Fibroblast of lung (primary cell): ENCODE measurements around the gene TMEFF2. TPM values are rescaled to one million over a fixed set of nuclear protein-coding genes. Genes with fewer than 3 reads are reported as not detected.
A peak's percentile ranks its signal among the peaks of the same experiment; 100 is the strongest.
"Not testable (repeated sequence)": the region's sequence is repeated elsewhere in the genome, so short reads cannot be mapped to it uniquely, and the experiment has no call there.

Source experiments
- DNase-seq, 2 donors: peaks; one replicate each; pipeline versions ENCODE4 v3.0.0 to v3.0.0-alpha.2; 2010; ENCODE audit warnings: low read depth in 2 of 2
- H2AFZ ChIP-seq: 2 replicates; pipeline ENCODE4 v1.5.1; 2012; ENCODE audit warnings: low read length, control low read depth, inconsistent platforms
- H3K27ac ChIP-seq: 2 replicates; pipeline ENCODE4 v1.5.1; 2011; ENCODE audit warnings: low read length, control low read depth; ENCODE audit not compliant: insufficient read depth
- H3K27me3 ChIP-seq: 2 replicates; pipeline ENCODE4 v1.5.1; 2011; ENCODE audit warnings: mild to moderate bottlenecking, low read length; ENCODE audit not compliant: control insufficient read depth, insufficient read depth
- H3K36me3 ChIP-seq: 2 replicates; pipeline ENCODE4 v1.5.1; 2011; ENCODE audit warnings: low read length; ENCODE audit not compliant: control insufficient read depth, insufficient read depth
- H3K4me1 ChIP-seq: 2 replicates; pipeline ENCODE4 v1.5.1; 2011; ENCODE audit warnings: low read length; ENCODE audit not compliant: control insufficient read depth, insufficient read depth; ENCODE audit errors: extremely low read depth
- H3K4me2 ChIP-seq: 2 replicates; pipeline ENCODE4 v1.5.1; 2011; ENCODE audit warnings: low read length, control low read depth; ENCODE audit not compliant: insufficient read depth; ENCODE audit errors: extremely low read depth
- H3K4me3 ChIP-seq, 4 experiments: fragments of 200-600 bp in 1 of 4; sonication (generic) in 1 of 4; replicated peaks in 1 of 4; 2 replicates each; pipeline ENCODE4 v1.5.1; 2011 to 2016; ENCODE audit warnings: low read length in 4 of 4, low read depth in 3 of 4, mild to moderate bottlenecking in 3 of 4, control low read depth in 2 of 4, inconsistent platforms in 1 of 4, mixed read lengths in 1 of 4; ENCODE audit not compliant: insufficient read depth in 1 of 4; ENCODE audit errors: control extremely low read depth in 1 of 4
- H3K79me2 ChIP-seq: 2 replicates; pipeline ENCODE4 v1.5.1; 2012; ENCODE audit warnings: mild to moderate bottlenecking, low read length, inconsistent platforms; ENCODE audit not compliant: control insufficient read depth, insufficient read depth
- H3K9ac ChIP-seq: 2 replicates; pipeline ENCODE4 v1.5.1; 2011; ENCODE audit warnings: mild to moderate bottlenecking, low read length, control low read depth; ENCODE audit not compliant: insufficient read depth
- H3K9me3 ChIP-seq: 2 replicates; pipeline ENCODE4 v1.5.1; 2012; ENCODE audit warnings: low read depth, low read length; ENCODE audit not compliant: control insufficient read depth, insufficient read depth
- H4K20me1 ChIP-seq: 2 replicates; pipeline ENCODE4 v1.5.1; 2011; ENCODE audit warnings: low read length; ENCODE audit not compliant: control insufficient read depth, insufficient read depth; ENCODE audit errors: extremely low read depth
- EZH2 ChIP-seq: IDR thresholded peaks from 2 replicates; pipeline ENCODE4 v1.5.1; 2012; ENCODE audit warnings: low read length, control low read depth, mild to moderate bottlenecking; ENCODE audit errors: missing control alignments
- polyA plus RNA-seq, 2 donors: library from polyadenylated mRNA; depleted of rRNA in 1 of 2; stranded (reverse) in 1 of 2; unstranded in 1 of 2; fragments of >200 nt; gene quantifications; 2 replicates each; pipeline ENCODE4 v1.2.1, GENCODE V29; 2011 to 2012; ENCODE audit warnings: missing spikeins in 1 of 2
- total RNA-seq: library from RNA; depleted of rRNA; stranded (reverse); fragments of >200 nt; gene quantifications from 2 replicates; pipeline ENCODE4 v1.2.1, GENCODE V29; 2014
- TF ChIP-seq, protein P1 (sequence below), 2 donors: IDR thresholded peaks in 1 of 2; conservative IDR thresholded peaks in 1 of 2; 1 replicate in 1 of 2; 2 replicates in 1 of 2; pipeline ENCODE4 v1.5.1; 2011 to 2012; ENCODE audit warnings: low read length in 2 of 2, control low read depth in 1 of 2, inconsistent platforms in 1 of 2, low read depth in 1 of 2, mild to moderate bottlenecking in 1 of 2

Gene TMEFF2
- total and polyA plus RNA-seq, 2 donors (not counting 1 experiment from before 2014, with no cell fraction given): 0.33 to 0.87 TPM

DNA sequence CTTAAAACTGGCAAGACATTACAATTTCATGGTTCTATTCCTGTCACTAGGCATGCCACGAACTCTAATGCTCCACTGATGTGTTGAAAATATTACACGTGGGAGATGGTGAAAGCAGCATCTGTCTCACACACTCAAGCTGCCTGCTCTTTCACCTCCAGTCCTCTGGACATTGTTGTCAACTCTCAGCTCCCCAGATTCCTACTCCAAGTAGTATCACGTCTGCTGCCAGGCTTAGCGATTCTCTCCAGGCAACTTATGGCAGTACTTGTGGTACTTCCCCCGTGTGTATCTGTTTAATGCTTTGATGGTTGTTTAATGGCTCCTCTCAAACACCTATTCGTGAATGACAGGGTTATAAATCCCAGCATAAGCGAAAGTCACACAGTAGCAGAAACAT lies 103.8 kb downstream of the TMEFF2 start:
- Histone ChIP-seq H3K4me3 (no peak overlapping the region), H4K20me1 (no peaks in the 10 kb centered on the region), H3K36me3 (no peaks in the 10 kb centered on the region), H3K27me3 (no peaks in the 10 kb centered on the region), H3K4me1 (no peaks in the 10 kb centered on the region), H2AFZ (peak overlapping the region; percentile 12), H3K79me2 (no peaks in the 10 kb centered on the region), H3K4me2 (no peak overlapping the region), H3K9ac (no peak overlapping the region), H3K27ac (no peak overlapping the region), H3K9me3 (no peaks in the 10 kb centered on the region)
- TF ChIP-seq, protein P1, sequence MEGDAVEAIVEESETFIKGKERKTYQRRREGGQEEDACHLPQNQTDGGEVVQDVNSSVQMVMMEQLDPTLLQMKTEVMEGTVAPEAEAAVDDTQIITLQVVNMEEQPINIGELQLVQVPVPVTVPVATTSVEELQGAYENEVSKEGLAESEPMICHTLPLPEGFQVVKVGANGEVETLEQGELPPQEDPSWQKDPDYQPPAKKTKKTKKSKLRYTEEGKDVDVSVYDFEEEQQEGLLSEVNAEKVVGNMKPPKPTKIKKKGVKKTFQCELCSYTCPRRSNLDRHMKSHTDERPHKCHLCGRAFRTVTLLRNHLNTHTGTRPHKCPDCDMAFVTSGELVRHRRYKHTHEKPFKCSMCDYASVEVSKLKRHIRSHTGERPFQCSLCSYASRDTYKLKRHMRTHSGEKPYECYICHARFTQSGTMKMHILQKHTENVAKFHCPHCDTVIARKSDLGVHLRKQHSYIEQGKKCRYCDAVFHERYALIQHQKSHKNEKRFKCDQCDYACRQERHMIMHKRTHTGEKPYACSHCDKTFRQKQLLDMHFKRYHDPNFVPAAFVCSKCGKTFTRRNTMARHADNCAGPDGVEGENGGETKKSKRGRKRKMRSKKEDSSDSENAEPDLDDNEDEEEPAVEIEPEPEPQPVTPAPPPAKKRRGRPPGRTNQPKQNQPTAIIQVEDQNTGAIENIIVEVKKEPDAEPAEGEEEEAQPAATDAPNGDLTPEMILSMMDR (conservative IDR thresholded peaks at IDR 0.05 in 1 of 2, IDR thresholded peaks at IDR 0.05 in 1 of 2; ENCODE audit: low read depth in 1 of 2, low read length in 2 of 2): no peak
- no peak for TF ChIP-seq EZH2
- DNase-seq: no peak

- Histone ChIP-seq H3K27me3 (no peaks in the 10 kb centered on the region), H3K4me3 (no peak overlapping the region), H3K4me1 (no peaks in the 10 kb centered on the region), H3K27ac (no peak overlapping the region), H3K79me2 (no peaks in the 10 kb centered on the region), H2AFZ (no peak overlapping the region), H3K36me3 (no peaks in the 10 kb centered on the region), H3K9me3 (no peaks in the 10 kb centered on the region), H4K20me1 (no peaks in the 10 kb centered on the region), H3K9ac (no peak overlapping the region), H3K4me2 (no peak overlapping the region)
- TF ChIP-seq EZH2: no peak
- TF ChIP-seq, protein P1 (conservative IDR thresholded peaks at IDR 0.05 in 1 of 2, IDR thresholded peaks at IDR 0.05 in 1 of 2; ENCODE audit: low read depth in 1 of 2, low read length in 2 of 2): no peak
- peak in 1 of 2 donors; percentile 32 for DNase-seq
These were observed 107.3 kb downstream of the TMEFF2 start for GRCh38 chr2:192087398-192087958.

GRCh38 chr2:192082121-192082520 lies 112.6 kb downstream of the TMEFF2 start:
- no peak overlapping the region for H3K27ac ChIP-seq
- TF ChIP-seq EZH2: no peak
- TF ChIP-seq, protein P1 (conservative IDR thresholded peaks at IDR 0.05 in 1 of 2, IDR thresholded peaks at IDR 0.05 in 1 of 2; ENCODE audit: low read depth in 1 of 2, low read length in 2 of 2): no peak

GRCh38 chr2:192080096-192080495 lies 114.6 kb downstream of the TMEFF2 start:
- not testable (repeated sequence) for H3K79me2 ChIP-seq, H3K4me3 ChIP-seq, H3K36me3 ChIP-seq, H4K20me1 ChIP-seq, H2AFZ ChIP-seq, H3K27me3 ChIP-seq, H3K9me3 ChIP-seq, H3K27ac ChIP-seq, H3K9ac ChIP-seq, DNase-seq, H3K4me2 ChIP-seq, H3K4me1 ChIP-seq

More at GRCh38 chr2:192082121-192082520, 112.6 kb downstream of the TMEFF2 start:
- Histone ChIP-seq H3K4me2 (no peak overlapping the region), H3K9ac (no peak overlapping the region), H3K79me2 (no peaks in the 10 kb centered on the region), H3K27me3 (no peaks in the 10 kb centered on the region), H4K20me1 (no peaks in the 10 kb centered on the region), H3K4me3 (no peak overlapping the region), H2AFZ (no peak overlapping the region), H3K36me3 (no peaks in the 10 kb centered on the region), H3K4me1 (no peaks in the 10 kb centered on the region), H3K9me3 (no peaks in the 10 kb centered on the region)
- DNase-seq: no peak
